HepG2 (cell line): ENCODE measurements around the gene ADGRD1. TPM values are rescaled to one million over a fixed set of nuclear protein-coding genes. Genes with fewer than 3 reads are reported as not detected.

ENCODE experiments used
- AGO2 ChIP-seq: fragments of 200-400 bp; formaldehyde crosslinking; optimal IDR thresholded peaks from 2 replicates; pipeline ENCODE3; 2017; ENCODE audit warnings: mild to moderate bottlenecking, low read depth, low read length, moderate library complexity
- AHDC1 ChIP-seq: sonication (generic); formaldehyde crosslinking; IDR thresholded peaks from 2 replicates; pipeline ENCODE4 v1.5.1; 2020; ENCODE audit warnings: mild to moderate bottlenecking, missing genetic modification reagents, borderline replicate concordance
- E2F1 ChIP-seq: sonication (generic); formaldehyde crosslinking; IDR thresholded peaks from 2 replicates; pipeline ENCODE4 v1.5.0; 2020; ENCODE audit warnings: missing genetic modification reagents
- KLF13 ChIP-seq: sonication (generic); formaldehyde crosslinking; IDR thresholded peaks from 2 replicates; pipeline ENCODE4 v1.4.0; 2020; ENCODE audit warnings: mild to moderate bottlenecking, missing genetic modification reagents
- PHF20 ChIP-seq: sonication (generic); formaldehyde crosslinking; IDR thresholded peaks from 2 replicates; pipeline ENCODE4 v1.5.0; 2020; ENCODE audit warnings: mild to moderate bottlenecking, missing genetic modification reagents
- TARDBP ChIP-seq: sonication (generic); formaldehyde crosslinking; IDR thresholded peaks from 2 replicates; pipeline ENCODE4 v1.8.0; 2022; ENCODE audit warnings: mild to moderate bottlenecking, missing genetic modification reagents
- TBL1XR1 ChIP-seq: fragments of 150-350 bp; IDR thresholded peaks from 2 replicates; pipeline ENCODE4 v1.6.1; 2014; ENCODE audit warnings: borderline replicate concordance, low read length; ENCODE audit not compliant: partially characterized antibody
- TFDP1 ChIP-seq: IDR thresholded peaks from 2 replicates; pipeline ENCODE4 v1.6.1; 2016; ENCODE audit warnings: missing compliant biosample characterization, missing genetic modification reagents, borderline replicate concordance
- ZBTB8A ChIP-seq: sonication (generic); formaldehyde crosslinking; IDR thresholded peaks from 2 replicates; pipeline ENCODE4 v1.4.0; 2020; ENCODE audit warnings: mild to moderate bottlenecking, low read depth, missing genetic modification reagents, borderline replicate concordance
- ZNF644 ChIP-seq: IDR thresholded peaks from 2 replicates; pipeline ENCODE4 v1.6.1; 2016; ENCODE audit warnings: low read depth
- ZNF646 ChIP-seq: sonication (generic); formaldehyde crosslinking; IDR thresholded peaks from 2 replicates; pipeline ENCODE4 v1.9.0; 2021; ENCODE audit warnings: mild to moderate bottlenecking, missing genetic modification reagents
- ZNF800 ChIP-seq: sonication (generic); formaldehyde crosslinking; IDR thresholded peaks from 2 replicates; pipeline ENCODE4 v1.4.0; 2020; ENCODE audit warnings: missing genetic modification reagents
- polyA plus RNA-seq, 8 experiments: library from polyadenylated mRNA; depleted of rRNA in 3 of 8; stranded (reverse) in 7 of 8; unstranded in 1 of 8; fragments of >200 nt; fragmentation: Illumina TruSeq in 4 of 8; extraction: Trizol in 4 of 8; gene quantifications; 2 replicates each; pipeline versions ENCODE4 v1.2.1 to v1.2.3, GENCODE V29; 2011 to 2016; ENCODE audit warnings: low read depth in 4 of 8, missing spikeins in 1 of 8, mixed read lengths in 1 of 8; ENCODE audit not compliant: insufficient read depth in 1 of 8
- total RNA-seq, 5 experiments: library from RNA; depleted of rRNA; stranded (reverse); fragments of >200 nt; fragmentation: Illumina TruSeq; extraction: Trizol; gene quantifications; 2 replicates each; pipeline ENCODE4 v1.2.3, GENCODE V29; 2016; ENCODE audit warnings: low read depth in 1 of 5

The ADGRD1 gene
- total and polyA plus RNA-seq, 2 of the 13 experiments (the other 11 are each of a cell fraction or from before 2014, with no cell fraction given) = 0.46 to 12.4 TPM

- TF ChIP-seq ZNF646 (CRISPR knock-in tag) (no peak), ZNF644 (CRISPR knock-in tag) (no peak), AGO2 (no peak), ZBTB8A (CRISPR knock-in tag) (no peak), ZNF800 (CRISPR knock-in tag) (no peak), AHDC1 (CRISPR knock-in tag) (peak; percentile 76; the same call in 1 of the 2 replicates), E2F1 (CRISPR knock-in tag) (no peak), TARDBP (CRISPR knock-in tag) (no peak; the same call in 1 of the 2 replicates), TFDP1 (CRISPR knock-in tag) (no peak), PHF20 (no peak), TBL1XR1 (no peak), KLF13 (CRISPR knock-in tag) (no peak)
Measured at GRCh38 chr12:130971925-130972585, 18.3 kb downstream of the ADGRD1 start (continued).
